ENCODE measurements around the gene IFNA4.
A peak's percentile ranks its signal among the peaks of the same experiment; 100 is the strongest.

The IFNA4 gene

DNA sequence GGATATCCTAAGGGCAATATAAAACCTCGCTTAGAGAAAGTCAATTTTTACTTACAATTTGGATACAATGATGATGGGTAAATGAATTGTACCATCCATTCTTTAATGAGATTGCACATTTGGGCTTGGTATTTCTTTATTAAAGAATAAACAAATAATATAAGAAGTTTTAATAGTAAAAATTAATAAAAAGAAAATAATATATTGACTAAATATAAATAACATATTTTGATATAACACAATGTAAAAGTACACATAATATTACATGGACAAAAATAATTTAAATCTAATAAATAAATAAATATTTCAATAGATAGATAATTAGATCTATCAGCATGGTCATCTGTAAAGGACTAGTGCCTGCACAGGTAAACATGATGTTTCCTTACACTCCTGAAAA lies 21.9 kb downstream of the IFNA4 start:
- DNase-seq, result no peak

DNA sequence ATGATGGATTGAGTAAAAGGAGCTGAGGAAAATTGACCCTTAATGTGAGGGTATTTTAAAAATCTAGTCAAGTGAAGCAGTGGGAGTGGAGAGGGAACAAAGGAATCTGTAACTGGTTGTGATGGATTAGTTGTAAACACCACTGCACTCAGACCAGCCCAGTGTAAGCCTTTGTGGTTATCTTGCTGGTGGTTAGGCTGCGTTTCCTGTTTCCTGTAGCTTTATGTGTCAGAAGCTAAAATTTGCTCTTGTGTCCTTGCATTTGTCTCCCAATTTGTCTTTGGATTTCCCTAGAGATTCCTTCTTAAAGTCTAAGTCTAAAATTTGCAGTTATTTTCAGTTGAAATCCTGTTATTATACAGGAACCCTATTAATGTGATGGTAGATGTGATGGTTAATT lies 27.2 kb downstream of the IFNA4 start:
- peak; percentile 35 to 65 (median 49) for DNase-seq

DNA sequence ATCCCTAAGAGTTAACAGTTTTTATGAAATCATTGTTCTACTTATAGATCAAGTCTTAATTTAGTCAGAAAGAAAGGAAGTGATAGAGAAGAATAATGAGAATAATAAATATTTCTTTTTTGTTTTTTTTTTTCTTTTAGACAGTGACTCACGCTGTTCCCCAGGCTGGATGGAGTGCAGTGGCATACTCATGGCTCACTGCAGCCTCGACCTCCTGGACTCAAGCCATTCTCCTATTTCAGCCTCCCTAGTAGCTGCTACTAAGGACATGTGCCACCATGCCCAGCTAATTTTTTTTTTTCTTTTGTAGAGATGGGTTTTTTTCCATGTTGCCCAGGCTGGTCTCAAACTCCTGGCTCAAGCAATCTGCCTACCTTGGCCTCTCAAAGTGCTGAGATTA lies 31.9 kb downstream of the IFNA4 start:
- DNase-seq, result no peak

DNA sequence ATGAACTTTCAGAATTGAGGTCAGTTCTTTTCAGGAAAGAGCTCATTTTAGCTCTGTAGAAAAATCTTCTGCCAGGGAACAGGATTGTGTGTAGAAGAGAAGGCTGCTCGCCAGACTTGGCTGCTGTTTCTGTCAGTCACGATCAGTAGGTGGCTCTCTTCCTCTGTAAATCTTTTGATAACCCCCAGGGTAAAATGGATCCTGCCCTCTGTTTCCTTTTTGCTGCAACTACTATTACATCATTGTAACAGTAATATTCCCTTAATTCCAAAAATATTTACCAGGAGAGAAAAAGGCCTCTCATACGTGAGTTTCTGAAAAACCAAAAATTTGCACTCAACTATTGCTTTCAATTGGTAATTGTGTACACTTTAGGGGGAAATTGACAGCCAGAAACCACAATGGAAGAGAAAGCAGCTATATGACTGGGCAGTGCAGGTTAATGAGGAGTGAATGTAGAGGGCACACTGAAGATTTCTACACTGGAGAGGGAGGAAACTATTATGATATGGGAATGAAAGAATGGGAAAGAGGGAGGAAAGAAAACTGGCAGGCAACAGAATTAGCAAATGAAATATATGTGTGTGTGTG lies 33.3 kb downstream of the IFNA4 start:
- DNase-seq, result peak; percentile 27 to 62 (median 54)

DNA sequence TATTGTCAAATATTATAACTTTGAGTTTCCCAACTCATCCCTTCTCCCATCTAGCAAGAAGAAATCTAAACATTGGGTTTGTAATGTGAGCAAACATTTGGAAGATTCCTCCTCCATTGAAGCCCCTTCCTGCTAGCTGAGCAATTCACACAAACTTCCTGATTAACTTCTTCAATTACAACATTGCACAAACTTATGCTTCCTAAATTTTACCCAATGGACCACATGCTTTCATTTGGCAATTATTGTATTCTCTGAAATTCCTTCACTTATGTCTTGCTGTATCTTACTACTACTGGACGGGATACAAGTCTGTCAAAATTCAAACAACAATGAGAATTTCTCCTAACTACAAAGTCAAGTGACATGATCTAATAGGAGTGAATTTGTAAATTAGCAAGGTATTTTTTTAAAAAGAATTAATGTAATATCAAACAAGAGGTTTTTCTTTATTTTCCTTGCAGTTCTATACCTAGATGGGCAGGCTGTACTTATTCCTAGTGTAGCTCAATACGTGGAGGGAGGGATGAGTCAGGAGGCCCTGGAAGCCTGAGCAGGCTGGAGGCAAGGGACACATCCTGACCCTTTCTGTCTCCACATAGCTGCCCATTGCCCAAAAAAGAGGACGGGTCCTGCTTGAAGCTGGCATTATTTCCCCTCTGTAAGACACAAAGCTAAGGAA lies 33.9 kb downstream of the IFNA4 start:
- peak; percentile 39 to 75 (median 58) for DNase-seq

DNA sequence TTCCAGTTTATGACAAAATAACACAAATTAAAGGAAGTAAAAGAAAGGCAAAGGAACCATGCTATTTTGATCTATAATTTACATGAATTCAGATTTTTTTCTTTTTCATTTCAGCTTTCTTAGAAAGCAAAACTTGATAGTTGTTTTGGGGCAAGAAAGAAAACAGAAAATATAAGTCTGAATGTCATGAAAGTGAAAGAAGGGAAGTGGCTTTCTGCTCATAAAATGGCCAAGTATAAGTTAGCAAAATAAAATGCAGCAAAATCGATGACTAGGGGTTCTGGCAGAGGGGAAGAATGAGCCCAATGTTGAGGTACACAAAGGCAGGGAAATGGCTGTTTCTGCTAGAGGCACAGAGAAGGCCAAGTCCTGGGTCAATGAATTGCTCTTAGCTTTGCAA lies 42.8 kb downstream of the IFNA4 start:
- peak in 2 of 4 experiments; percentile 26 to 46 for DNase-seq

DNA sequence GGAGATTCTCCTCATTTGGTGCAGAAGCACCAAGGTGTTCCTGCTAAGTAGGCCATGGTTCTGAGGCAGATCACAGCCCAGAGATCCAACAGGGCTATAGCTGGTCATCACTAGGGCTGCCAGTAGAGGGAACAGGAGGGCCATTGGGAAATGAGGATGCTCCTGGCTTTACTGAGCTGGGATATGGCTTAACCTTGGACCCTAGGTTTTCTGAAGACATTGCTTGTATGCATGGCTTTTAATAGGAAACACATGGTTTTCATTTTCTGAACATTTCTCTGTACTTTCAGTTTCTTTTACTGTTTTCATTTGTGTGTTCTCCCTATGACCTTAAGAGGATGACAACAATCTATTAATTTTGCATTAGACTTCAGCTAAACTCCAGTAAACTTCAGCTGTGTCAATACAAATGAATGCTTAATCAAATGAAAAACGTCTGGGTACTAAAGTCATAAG lies 45.9 kb downstream of the IFNA4 start, which contains the start of gene IFNW1:
TSS of gene IFNW1 (minus strand) at position 406 of the 456 bp plus-strand sequence. CDS start at position 144, 262 bp downstream.
- no peak for DNase-seq

DNA sequence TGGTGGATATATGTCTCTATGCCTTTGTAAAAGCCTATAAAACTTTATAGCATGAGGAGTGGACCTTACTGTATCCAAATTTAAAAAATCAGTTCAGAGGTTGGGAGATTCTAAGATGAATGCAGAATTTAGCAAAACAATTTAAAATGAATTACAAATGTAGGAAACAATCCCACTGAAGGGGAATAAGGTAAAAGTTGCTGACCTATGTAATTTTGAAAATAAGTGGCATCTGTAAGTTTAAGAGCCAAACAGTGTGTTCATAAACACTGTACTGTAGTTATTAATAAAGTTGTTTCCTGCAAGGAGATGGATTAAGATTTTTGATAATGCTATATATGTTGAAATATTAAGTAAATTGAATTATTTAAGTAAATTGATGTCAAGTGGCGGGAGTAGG lies 50.4 kb downstream of the IFNA4 start:
- DNase-seq, result no peak

All from suppressor macrophage (primary cell).